Large intestine (tissue), 3 donors: ENCODE measurements around the gene CAV3. TPM values are rescaled to one million over a fixed set of nuclear protein-coding genes. Genes with fewer than 3 reads are reported as not detected.

Experiments
- DNase-seq, 2 donors: peaks; one replicate each; pipeline versions ENCODE4 v3.0.0 to v3.0.0-alpha.2; 2013
- H3K27ac ChIP-seq: one replicate; pipeline ENCODE4 v1.5.1; 2013; ENCODE audit warnings: low read length
- H3K27me3 ChIP-seq: 2 replicates; pipeline ENCODE4 v1.6.1; 2013; ENCODE audit warnings: low read length; ENCODE audit not compliant: control insufficient read depth, insufficient read depth
- H3K36me3 ChIP-seq: 2 replicates; pipeline ENCODE4 v1.6.1; 2013; ENCODE audit warnings: low read length; ENCODE audit not compliant: control insufficient read depth, insufficient read depth
- H3K4me1 ChIP-seq: one replicate; pipeline ENCODE4 v1.6.1; 2013; ENCODE audit warnings: low read length; ENCODE audit not compliant: control insufficient read depth, insufficient read depth
- H3K4me3 ChIP-seq: one replicate; pipeline ENCODE4 v1.5.1; 2013; ENCODE audit warnings: low read length
- H3K9me3 ChIP-seq: one replicate; pipeline ENCODE4 v1.6.1; 2013; ENCODE audit warnings: mild to moderate bottlenecking, low read depth, low read length, moderate library complexity; ENCODE audit not compliant: control insufficient read depth
- whole genome bisulfite sequencing: methylation state at CpG from one replicate; pipeline ENCODE4 v1.1.5; 2013; ENCODE audit warnings: low lambda C conversion rate; ENCODE audit not compliant: insufficient coverage; 5-methylcytosine and 5-hydroxymethylcytosine counted together
- polyA plus RNA-seq: library from polyadenylated mRNA; unstranded; fragments of 120-200 nt; gene quantifications from one replicate; pipeline ENCODE4 v1.2.1, GENCODE V29; 2013

Gene CAV3
- polyA plus RNA-seq, 1 donor = 0.61 TPM

GRCh38 chr3:8793242-8793641, 59.6 kb downstream of the CAV3 start:
- Histone ChIP-seq H3K4me1 (no peaks in the 10 kb centered on the region), H3K36me3 (no peaks in the 10 kb centered on the region), H3K27ac (no peak overlapping the region), H3K4me3 (no peak overlapping the region), H3K9me3 (no peaks in the 10 kb centered on the region), H3K27me3 (no peaks in the 10 kb centered on the region)
- DNase-seq = no peak
- no CpG with 5 or more reads among the region's 7 CpGs for WGBS

DNA sequence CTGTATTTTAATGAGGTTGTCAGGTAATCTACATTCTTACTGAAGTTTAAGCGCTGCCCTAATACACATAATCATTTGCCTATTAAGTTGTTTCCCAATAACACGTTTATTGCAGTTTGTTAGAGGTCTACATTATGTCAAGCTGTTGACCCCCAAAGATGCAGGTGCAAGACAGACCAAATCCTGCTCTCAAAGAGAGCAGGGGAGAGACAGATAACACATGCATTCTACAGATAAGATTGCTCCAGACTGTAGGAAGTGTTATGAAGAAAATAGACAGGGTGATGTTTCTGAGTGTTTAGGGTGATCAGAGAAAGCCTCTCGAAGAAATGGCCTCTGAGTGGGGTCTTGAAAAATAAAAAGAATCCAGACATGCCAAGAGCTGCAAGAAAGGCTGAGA, 60.6 kb downstream of the CAV3 start:
- Histone ChIP-seq H3K9me3 (no peaks in the 10 kb centered on the region), H3K4me3 (no peak overlapping the region), H3K36me3 (no peaks in the 10 kb centered on the region), H3K4me1 (no peaks in the 10 kb centered on the region), H3K27ac (no peak overlapping the region), H3K27me3 (no peaks in the 10 kb centered on the region)
- WGBS = no CpG with 5 or more reads among the region's 3 CpGs
- DNase-seq = no peak

Other genes starting within 250 kb of the CAV3 start
- 14.4 TPM for gene LMCD1, start 232.0 kb upstream of the CAV3 start, polyA plus RNA-seq
- 38.7 TPM for gene SSUH2, start 89.0 kb upstream of the CAV3 start, polyA plus RNA-seq
- 2.2 TPM for gene OXTR, start 35.8 kb downstream of the CAV3 start, polyA plus RNA-seq
- gene RAD18, start 229.7 kb downstream of the CAV3 start, polyA plus RNA-seq = 8.2 TPM